Measurements from ENCODE around the gene IGSF6.

DNA sequence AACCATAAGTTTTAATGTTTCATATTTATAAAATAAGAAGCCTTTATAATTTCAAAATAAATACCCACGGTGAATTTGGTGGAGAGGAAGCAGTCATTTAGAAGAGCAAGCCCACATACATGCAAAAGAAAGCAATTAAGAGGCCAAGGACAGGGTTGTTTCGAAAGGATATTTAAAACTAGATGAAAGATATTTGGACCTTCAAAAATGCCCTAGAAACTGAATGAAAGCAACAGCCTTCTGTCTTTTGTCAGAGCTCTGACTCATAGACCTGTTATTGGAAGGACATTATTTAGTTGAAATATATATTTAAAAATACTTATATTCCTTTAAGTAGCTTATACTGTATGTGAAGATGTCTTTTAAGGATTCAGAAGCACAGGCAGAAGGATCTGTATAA, 61.6 kb downstream of the IGSF6 start:
- TF ChIP-seq, protein P1, sequence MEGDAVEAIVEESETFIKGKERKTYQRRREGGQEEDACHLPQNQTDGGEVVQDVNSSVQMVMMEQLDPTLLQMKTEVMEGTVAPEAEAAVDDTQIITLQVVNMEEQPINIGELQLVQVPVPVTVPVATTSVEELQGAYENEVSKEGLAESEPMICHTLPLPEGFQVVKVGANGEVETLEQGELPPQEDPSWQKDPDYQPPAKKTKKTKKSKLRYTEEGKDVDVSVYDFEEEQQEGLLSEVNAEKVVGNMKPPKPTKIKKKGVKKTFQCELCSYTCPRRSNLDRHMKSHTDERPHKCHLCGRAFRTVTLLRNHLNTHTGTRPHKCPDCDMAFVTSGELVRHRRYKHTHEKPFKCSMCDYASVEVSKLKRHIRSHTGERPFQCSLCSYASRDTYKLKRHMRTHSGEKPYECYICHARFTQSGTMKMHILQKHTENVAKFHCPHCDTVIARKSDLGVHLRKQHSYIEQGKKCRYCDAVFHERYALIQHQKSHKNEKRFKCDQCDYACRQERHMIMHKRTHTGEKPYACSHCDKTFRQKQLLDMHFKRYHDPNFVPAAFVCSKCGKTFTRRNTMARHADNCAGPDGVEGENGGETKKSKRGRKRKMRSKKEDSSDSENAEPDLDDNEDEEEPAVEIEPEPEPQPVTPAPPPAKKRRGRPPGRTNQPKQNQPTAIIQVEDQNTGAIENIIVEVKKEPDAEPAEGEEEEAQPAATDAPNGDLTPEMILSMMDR (IDR thresholded peaks at IDR 0.05): no peak
- TF ChIP-seq POLR2A (IDR thresholded peaks at IDR 0.05) (no peak), EP300 (IDR thresholded peaks at IDR 0.05) (no peak)
